Central memory CD8-positive, alpha-beta T cell (primary cell): ENCODE results near the gene PHAF1.
A peak's percentile ranks its signal among the peaks of the same experiment; 100 is the strongest.

Source experiments
- ATAC-seq: fragments of 150-1000 bp; cut with Tn5 transposase; replicated peaks from 2 replicates; pipeline ENCODE4 v1.10.0; 2022; ENCODE audit warnings: mild to moderate bottlenecking, moderate FRiP score, moderate number of reproducible peaks; ENCODE audit not compliant: poor library complexity, severe bottlenecking; ENCODE audit errors: extremely low read depth
- DNase-seq, 2 donors: peaks; one replicate each; pipeline ENCODE4 v3.0.0; 2021; ENCODE audit warnings: low spot score in 2 of 2
- H3K27ac Mint-ChIP-seq: one replicate; pipeline ENCODE4 v1.8.0; 2022; ENCODE audit warnings: low read depth, mild to moderate bottlenecking, moderate library complexity, mixed read lengths
- H3K27me3 Mint-ChIP-seq: one replicate; pipeline ENCODE4 v1.8.0; 2022; ENCODE audit warnings: mixed read lengths
- H3K36me3 Mint-ChIP-seq: one replicate; pipeline ENCODE4 v1.8.0; 2022; ENCODE audit warnings: mild to moderate bottlenecking, moderate library complexity, mixed read lengths; ENCODE audit not compliant: insufficient read depth
- H3K4me1 Mint-ChIP-seq: one replicate; pipeline ENCODE4 v1.8.0; 2022; ENCODE audit warnings: mixed read lengths
- H3K4me3 Mint-ChIP-seq: one replicate; pipeline ENCODE4 v1.8.0; 2022; ENCODE audit warnings: mild to moderate bottlenecking, moderate library complexity, mixed read lengths
- H3K9me3 Mint-ChIP-seq: one replicate; pipeline ENCODE4 v1.8.0; 2022; ENCODE audit warnings: mixed read lengths

The PHAF1 gene

DNA sequence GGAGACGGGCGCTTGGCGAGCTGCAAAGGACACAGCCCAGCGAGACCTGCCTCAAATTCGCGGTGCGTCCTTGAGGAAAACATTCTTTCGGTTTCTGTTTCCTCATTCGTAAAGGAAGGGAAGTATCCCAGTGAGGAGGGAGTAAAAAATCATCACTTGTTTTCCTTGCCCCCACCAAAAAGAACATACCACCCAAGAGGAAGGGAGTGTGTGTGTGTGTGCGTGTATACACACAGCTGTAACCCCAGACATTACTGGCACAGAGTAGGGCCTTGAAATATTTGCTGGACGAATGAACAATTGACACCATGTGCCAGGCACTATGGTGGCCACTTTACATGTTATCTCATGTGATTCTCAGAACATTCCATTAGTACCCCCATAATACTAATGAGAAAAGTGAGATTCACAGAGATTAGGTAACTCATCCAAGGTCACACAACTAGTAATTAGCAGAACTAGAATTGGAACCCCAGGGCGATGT is 76.0 kb downstream of the PHAF1 start:
- no peak for ATAC-seq
- H3K9me3 Mint-ChIP-seq, result no peaks in the 10 kb centered on the region
- H3K27ac Mint-ChIP-seq, result peak overlapping the region; percentile 70
- no peak for DNase-seq
- H3K4me3 Mint-ChIP-seq, result no peak overlapping the region
- no peaks in the 10 kb centered on the region for H3K27me3 Mint-ChIP-seq
- H3K4me1 Mint-ChIP-seq, result peaks cover 12% of the 10 kb centered on the region
- peaks cover 3% of the 10 kb centered on the region for H3K36me3 Mint-ChIP-seq

DNA sequence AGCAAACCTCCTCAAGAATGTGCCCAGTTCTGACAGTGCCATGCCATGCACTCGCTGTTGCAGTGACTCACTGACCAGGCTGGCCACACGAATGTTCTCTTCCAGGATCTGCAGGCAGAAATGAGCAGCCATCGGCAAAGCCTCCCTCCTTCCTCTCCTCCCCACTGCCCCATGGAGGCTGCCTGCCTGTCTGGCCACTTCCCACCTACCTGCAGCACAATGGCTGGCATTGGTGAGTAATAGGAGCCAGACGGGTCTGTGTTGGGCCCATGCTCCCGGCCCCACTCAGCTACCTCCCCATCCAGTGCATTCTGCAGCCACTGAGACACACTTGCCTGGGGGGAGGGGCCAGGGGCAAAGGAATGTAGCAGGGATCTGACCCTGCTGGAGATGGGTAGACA is 76.8 kb downstream of the PHAF1 start:
- ATAC-seq (no peak), DNase-seq (no peak)
- Mint-ChIP-seq H3K4me1 (peaks cover 17% of the 10 kb centered on the region), H3K27ac (no peak overlapping the region), H3K4me3 (no peak overlapping the region), H3K9me3 (no peaks in the 10 kb centered on the region), H3K27me3 (no peaks in the 10 kb centered on the region), H3K36me3 (peaks cover 3% of the 10 kb centered on the region)

DNA sequence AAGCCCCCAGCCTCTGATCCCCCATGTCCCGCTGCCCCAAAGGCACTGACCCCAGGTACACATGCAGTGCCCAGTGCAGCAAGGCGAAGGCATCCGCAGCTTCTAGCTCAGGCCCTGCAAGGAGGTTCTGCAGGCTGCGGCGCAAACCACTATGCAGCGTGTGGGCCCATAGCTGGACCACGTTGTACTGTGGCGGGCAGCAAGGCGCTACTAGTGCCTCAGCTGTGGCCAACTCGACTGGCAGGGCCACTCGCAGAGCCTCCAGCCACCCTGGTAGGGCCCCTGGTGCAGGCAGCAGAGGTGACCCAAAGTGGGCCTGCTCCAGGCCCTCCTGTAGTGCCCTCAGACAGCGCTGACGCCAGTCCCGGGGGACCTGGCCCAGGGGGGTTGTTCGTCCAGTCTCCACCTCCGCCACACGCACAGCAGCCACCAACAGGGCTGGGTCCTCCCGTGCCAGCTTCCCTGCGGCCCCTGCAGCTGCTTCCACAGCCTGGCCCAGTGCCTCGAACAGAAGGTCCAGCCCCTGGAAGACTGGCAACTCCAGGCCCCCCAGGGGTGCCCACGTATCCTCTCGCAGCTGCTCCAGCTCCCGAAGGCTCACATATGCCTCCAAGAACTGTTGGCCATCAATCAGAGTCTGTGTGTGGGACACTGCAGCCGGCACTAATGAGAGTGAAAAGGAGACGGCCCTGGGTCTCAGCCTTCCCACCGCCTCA is 77.6 kb downstream of the PHAF1 start:
- H3K4me3 Mint-ChIP-seq, result no peak overlapping the region
- peaks cover 22% of the 10 kb centered on the region for H3K4me1 Mint-ChIP-seq
- H3K27ac Mint-ChIP-seq, result no peak overlapping the region
- H3K27me3 Mint-ChIP-seq, result no peaks in the 10 kb centered on the region
- DNase-seq (no peak), ATAC-seq (no peak)
- H3K36me3 Mint-ChIP-seq, result peaks cover 6% of the 10 kb centered on the region
- H3K9me3 Mint-ChIP-seq, result no peaks in the 10 kb centered on the region

DNA sequence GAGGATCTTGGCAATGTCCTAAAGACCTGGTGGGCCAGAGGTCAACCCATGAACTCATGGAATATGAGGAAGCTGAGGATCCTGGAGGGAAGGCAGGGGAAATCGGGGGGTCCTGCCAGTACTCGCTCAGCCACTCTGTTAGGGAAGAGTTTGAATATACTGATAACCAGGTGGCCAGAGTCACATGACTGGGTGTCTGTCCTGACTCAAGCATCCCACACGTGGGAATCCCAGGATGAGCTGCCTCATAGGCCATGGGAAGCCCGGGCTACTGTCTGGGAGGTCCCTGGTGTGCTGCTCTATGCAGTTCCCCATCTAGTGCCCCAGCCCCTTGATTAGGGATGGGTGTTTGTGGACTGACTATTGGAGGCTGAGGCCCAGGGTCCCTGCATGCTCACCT is 78.6 kb downstream of the PHAF1 start:
- peaks cover 32% of the 10 kb centered on the region for H3K4me1 Mint-ChIP-seq

DNA sequence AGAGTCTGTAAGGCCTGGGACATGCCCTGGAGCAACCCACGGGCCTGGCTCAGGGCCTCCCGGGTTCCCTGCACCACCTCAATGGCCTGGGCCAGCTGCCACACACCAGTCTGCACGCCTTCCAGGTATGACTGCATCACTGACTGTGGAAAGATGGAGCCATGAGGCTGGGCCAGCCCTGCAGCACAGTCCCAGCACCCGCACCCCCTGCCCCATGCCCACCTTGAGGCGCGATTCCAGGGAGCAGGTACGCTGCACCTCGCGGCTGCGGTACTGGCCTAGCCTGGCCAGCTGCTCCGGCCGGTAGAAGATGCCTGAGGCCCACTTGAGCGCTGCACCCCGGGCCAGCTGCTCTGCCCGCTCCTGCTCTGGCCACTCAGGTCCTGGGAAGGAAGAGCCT is 79.1 kb downstream of the PHAF1 start:
- DNase-seq (no peak), ATAC-seq (no peak)
- H3K4me1 Mint-ChIP-seq, result peaks cover 37% of the 10 kb centered on the region
- no peaks in the 10 kb centered on the region for H3K27me3 Mint-ChIP-seq
- no peak overlapping the region for H3K4me3 Mint-ChIP-seq
- peaks cover 6% of the 10 kb centered on the region for H3K36me3 Mint-ChIP-seq
- no peak overlapping the region for H3K27ac Mint-ChIP-seq
- H3K9me3 Mint-ChIP-seq, result no peaks in the 10 kb centered on the region

More for the DNA sequence above, 78.6 kb downstream of the PHAF1 start:
- H3K27ac Mint-ChIP-seq, result no peak overlapping the region
- H3K27me3 Mint-ChIP-seq, result no peaks in the 10 kb centered on the region
- H3K9me3 Mint-ChIP-seq, result no peaks in the 10 kb centered on the region
- peaks cover 6% of the 10 kb centered on the region for H3K36me3 Mint-ChIP-seq
- DNase-seq (no peak), ATAC-seq (no peak)
- H3K4me3 Mint-ChIP-seq, result no peak overlapping the region

DNA sequence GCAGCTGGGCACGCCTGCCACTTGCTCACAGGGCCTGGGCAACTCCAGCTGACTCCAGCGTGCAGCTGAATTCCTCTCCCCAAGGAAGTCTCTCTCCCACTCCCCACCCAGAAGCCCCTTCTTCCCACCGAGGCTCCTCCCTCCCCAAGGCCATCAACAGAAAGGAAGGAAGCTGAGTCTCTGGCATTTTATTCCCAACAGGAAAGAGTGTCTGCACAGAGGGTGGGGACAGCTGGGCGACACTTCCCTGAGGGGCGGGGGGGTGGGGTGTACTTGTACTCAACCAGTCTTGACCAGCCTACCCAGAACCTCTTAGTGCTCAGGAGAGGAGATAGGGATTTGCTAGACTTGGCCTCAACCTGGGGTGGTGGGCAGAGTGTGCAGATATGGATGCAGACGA is 80.3 kb downstream of the PHAF1 start, which contains the start of gene EXOC3L1:
Gene EXOC3L1, minus strand, starts transcription at position 96 of the 400 bp plus-strand sequence. CDS start 460 bp downstream, outside the sequence.
- H3K9me3 Mint-ChIP-seq, result no peaks in the 10 kb centered on the region
- DNase-seq, result no peak
- no peak for ATAC-seq
- H3K36me3 Mint-ChIP-seq, result peaks cover 6% of the 10 kb centered on the region
- peak within 1 kb of the TSS; percentile 89 for H3K4me3 Mint-ChIP-seq
- H3K27me3 Mint-ChIP-seq, result no peaks in the 10 kb centered on the region
- H3K4me1 Mint-ChIP-seq, result peaks cover 38% of the 10 kb centered on the region
- H3K27ac Mint-ChIP-seq, result no peak within 1 kb of the TSS

DNA sequence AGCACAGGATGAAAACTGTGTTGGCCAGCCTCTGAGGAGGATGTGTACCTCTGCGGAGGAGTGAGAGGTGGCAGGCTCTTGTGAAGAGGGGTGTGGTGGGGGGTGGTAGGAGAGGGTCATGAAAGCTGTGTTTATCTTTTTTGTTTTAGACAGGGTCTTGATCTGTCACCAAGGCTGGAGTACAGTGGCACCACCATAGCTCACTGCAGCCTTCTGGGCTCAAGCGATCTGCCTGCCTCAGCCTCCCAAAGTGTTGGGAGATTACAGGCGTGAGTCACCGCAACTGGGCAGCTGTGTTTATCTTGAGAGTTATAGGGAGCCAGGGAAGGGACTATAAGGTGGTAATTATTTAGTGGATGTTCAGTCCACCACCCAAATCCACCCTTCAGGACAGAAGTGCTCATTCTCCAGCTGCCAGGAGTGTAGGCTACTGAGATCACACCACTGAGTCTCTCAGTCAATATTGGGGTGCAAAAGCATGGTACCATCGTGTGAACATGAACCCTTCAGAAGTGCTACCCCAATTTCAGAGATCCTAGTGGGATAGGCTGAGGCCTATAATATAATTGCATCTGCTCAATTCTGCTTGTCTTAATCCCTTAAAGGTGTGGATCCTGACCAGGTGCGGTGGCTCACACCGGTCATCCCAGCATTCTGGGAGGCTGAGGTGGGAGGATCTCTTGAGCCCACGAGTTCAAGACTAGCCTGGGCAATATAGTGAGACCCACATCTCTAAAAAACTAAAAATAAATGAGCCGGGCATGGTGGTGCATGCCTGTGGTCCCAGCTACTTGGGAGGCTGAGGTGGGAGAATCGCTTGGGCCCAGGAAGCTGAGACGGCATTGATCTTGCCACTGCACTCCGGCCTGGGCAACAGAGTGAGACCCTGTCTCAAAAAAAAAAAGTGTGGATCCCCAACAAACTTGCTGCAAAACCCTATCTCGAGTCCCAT is 81.0 kb downstream of the PHAF1 start:
- Mint-ChIP-seq H3K4me1 (peaks cover 35% of the 10 kb centered on the region), H3K4me3 (peak overlapping the region; percentile 89), H3K27me3 (no peaks in the 10 kb centered on the region), H3K27ac (peak overlapping the region; percentile 64), H3K36me3 (peaks cover 5% of the 10 kb centered on the region), H3K9me3 (no peaks in the 10 kb centered on the region)
- ATAC-seq (no peak), DNase-seq (no peak)

DNA sequence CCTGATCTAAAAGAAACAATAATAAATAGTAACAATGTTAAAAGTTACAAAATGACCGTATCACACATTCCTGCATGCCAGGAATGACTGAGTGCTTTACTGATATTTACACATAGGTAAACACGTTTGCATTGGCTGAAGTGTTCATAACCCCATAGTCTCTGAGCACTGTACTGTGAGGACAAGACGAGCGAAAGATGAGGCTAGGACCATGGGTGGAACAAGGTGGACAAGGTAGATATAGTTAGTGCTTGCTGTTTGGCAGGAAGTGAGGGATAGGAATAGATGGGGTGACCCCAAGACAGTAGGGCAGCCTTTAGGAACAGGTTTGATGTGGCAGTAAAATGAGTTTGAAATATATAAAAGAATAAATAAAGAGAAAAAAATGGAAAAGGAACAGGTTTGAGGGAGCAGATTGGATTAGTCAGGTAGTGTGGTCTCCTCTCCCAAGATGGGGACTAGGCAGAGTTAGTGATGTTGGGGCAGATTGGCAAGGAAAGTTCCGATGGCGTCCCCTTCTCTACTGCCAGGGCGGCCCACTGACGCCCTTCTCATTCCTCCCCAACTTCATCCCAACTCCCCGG is 81.8 kb downstream of the PHAF1 start:
- H3K4me3 Mint-ChIP-seq, result peak overlapping the region; percentile 89
- peaks cover 7% of the 10 kb centered on the region for H3K36me3 Mint-ChIP-seq
- ATAC-seq (no peak), DNase-seq (no peak)
- H3K4me1 Mint-ChIP-seq, result peaks cover 43% of the 10 kb centered on the region
- H3K27ac Mint-ChIP-seq, result peak overlapping the region; percentile 64
- no peaks in the 10 kb centered on the region for H3K9me3 Mint-ChIP-seq
- no peaks in the 10 kb centered on the region for H3K27me3 Mint-ChIP-seq

DNA sequence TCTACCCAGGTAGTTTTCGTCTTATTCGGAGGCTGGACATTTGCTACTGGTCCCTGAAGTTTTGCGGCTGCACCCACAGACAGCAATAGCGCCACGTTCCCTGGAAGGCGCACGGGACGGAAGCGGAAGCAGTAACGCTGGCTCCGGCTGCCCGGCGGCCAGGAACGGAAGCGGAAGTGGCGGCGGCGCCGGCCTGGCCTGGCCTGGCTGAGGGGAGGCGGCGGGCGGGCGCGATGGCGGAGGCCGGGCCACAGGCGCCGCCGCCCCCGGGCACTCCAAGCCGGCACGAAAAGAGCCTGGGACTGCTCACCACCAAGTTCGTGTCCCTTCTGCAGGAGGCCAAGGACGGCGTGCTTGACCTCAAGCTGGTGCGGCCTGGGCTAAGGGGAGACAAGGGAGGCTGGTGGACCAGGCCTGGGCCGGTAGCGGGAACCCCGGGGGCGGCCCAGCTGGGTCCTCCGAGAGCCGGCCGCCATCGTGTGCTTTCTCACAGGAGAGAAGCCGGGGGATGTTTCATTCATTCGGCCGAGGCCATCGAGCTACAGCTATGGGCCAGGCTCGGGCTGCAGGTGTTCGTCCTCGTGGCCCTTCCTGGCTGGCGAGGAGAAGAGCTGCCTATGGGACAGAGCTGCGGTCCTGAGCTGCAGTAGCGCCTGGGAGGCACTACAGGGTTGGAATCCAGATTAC is 82.4 kb downstream of the PHAF1 start, which contains the start of gene E2F4:
Gene E2F4, plus strand, starts transcription at position 161 of the 687 bp plus-strand sequence. Its CDS starts 73 bp downstream, at position 234.
- Mint-ChIP-seq H3K36me3 (peaks cover 7% of the 10 kb centered on the region), H3K27me3 (no peaks in the 10 kb centered on the region), H3K9me3 (no peaks in the 10 kb centered on the region), H3K4me1 (peaks cover 49% of the 10 kb centered on the region), H3K4me3 (peak within 1 kb of the TSS; percentile 89), H3K27ac (peak within 1 kb of the TSS; percentile 64)
- peak; percentile 71 to 75 for DNase-seq
- ATAC-seq, result peak; percentile 96

DNA sequence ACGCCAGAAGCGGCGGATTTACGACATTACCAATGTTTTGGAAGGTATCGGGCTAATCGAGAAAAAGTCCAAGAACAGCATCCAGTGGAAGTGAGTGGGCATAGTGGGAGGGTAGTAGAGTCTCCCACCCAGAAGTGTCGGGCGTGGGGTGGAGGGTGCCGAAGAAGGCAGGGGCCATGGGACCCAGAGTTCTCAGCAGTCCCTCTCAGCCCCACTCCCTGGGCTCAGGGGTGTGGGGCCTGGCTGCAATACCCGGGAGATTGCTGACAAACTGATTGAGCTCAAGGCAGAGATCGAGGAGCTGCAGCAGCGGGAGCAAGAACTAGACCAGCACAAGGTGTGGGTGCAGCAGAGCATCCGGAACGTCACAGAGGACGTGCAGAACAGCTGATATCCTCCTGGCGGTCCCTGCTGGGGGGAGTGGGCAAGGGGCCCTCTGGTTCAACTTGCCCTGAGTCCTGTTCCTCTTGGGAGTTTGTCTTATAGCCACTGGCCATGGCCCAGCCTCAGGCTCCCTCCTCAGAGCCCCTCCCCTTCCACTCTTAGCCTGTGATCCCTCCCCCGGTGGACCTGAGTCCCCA is 83.1 kb downstream of the PHAF1 start:
- Mint-ChIP-seq H3K27ac (peak overlapping the region; percentile 64), H3K36me3 (peaks cover 7% of the 10 kb centered on the region), H3K4me1 (peaks cover 49% of the 10 kb centered on the region), H3K4me3 (peak overlapping the region; percentile 89), H3K9me3 (no peaks in the 10 kb centered on the region), H3K27me3 (no peaks in the 10 kb centered on the region)
- ATAC-seq, result peak; percentile 44
- DNase-seq, result no peak

DNA sequence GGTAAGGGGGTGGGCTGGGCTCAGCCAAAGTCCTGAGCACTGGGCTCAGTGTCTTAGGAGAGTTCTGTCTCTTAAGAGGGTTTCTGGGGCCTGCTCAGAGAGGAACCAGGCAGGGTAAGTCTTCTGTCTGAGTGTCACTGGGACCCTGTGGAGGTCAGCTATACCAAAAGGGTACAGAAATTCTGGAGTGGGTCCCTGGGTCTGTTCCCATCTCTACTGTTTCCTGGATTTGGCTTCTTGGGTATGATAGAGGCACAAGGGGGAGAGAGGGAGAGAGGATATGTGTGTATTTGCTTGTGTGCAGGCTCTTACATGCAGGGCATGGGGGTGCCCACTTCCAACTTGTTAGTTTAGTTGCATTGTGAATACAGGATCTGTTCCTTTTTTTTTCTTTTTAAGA is 83.8 kb downstream of the PHAF1 start:
- H3K36me3 Mint-ChIP-seq, result peaks cover 12% of the 10 kb centered on the region
- ATAC-seq, result no peak
- no peaks in the 10 kb centered on the region for H3K9me3 Mint-ChIP-seq
- peak overlapping the region; percentile 64 for H3K27ac Mint-ChIP-seq
- no peak for DNase-seq
- no peaks in the 10 kb centered on the region for H3K27me3 Mint-ChIP-seq
- H3K4me3 Mint-ChIP-seq, result peak overlapping the region; percentile 89
- peaks cover 54% of the 10 kb centered on the region for H3K4me1 Mint-ChIP-seq
